Activated T-helper 9 cell treated with anti-CD3 and anti-CD28 coated beads, Interleukin-2, amount 50 U/mL, for 16 hours (primary cell): ENCODE data around the gene IMPG1.

ENCODE experiments used
- DNase-seq: peaks from one replicate; pipeline ENCODE4 v3.0.0-alpha.2; 2020; ENCODE audit warnings: low read depth

IMPG1 gene

DNA sequence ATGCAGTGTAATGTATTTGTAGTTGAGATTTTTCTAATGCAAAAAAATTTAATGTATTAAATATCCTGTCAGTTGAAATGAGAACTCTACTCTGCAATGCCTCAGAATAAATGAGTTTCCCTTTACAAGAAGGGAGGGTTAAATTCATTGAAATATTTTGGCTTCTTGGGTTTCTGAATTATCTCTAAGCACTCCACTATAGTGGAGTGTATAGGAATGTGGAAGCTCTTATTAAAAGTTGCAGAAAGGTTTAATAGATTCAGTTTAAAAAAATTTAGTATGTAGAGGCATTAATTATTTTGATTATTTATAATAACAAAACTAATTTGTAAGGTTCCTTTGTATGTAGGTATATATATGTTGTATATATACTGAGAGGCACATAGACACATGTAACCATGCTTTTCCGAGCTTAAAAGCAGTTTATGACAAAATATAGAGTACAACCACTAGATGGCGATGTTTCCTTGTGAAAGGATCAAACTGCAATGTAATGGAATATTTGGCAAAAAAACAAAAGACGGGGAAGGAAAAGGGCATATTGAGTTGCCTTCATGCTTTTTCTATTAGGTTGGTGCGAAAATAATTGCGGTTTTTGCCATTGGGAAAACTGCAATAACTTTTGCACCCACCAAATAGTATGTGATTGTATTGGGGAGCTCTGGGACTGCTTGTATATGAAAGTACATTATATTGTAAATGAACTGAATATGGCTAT, 179.2 kb downstream of the IMPG1 start:
- DNase-seq, result no peak

DNA sequence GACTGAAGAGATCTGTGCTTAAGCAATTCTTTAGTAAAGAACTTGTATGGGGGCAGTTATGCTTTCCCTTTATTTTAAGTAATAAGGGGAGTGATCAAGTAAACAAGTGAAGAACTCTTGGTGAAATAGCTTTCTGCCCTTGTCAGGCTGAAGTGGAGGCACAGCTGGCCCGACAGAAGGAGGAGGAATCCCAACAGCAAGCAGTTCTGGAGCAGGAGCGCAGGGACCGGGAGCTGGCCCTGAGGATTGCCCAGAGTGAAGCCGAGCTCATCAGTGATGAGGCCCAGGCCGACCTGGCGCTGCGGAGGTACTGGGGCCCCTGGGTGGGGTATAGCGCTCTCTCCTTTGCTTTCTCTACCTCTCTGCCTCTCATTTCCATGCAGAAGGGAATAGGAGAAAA, 180.1 kb downstream of the IMPG1 start:
- no peak for DNase-seq

DNA sequence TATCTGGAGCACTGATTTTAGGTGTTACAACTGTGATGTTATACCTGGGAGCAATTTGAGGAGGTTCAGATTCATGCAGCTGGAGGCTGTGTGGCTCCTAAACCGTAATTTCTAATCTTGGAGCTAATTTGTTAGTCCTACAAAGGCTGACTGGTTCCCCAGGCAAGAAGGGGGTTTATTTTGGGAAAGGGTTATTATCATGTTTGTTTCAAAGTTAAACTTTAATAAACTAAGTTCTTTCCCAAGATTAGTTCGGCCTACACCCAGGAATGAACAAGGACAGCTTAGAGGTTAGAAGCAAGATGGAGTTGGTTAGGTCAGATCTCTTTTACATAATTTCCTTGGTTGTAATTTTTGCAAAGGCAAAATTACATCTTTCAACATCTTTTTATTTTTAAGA, 187.6 kb downstream of the IMPG1 start:
- no peak for DNase-seq

DNA sequence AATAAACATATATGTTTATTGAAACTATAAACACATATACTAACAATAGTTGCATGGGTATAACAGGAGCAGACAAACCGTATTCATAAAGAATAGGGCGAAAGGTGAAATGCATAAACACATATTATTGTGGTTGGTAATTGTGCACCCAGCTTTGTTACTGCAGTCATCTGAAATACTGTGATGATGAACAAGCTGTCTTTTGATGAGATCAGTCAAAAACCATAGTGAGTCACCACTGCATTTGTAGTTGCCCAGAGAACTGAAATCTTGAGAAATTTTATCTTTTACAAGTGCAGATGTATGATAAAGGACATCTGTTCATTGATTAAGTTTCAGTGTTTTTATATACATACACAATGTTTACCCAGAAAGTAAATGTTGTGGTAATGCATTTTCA, 189.7 kb downstream of the IMPG1 start:
- no peak for DNase-seq

DNA sequence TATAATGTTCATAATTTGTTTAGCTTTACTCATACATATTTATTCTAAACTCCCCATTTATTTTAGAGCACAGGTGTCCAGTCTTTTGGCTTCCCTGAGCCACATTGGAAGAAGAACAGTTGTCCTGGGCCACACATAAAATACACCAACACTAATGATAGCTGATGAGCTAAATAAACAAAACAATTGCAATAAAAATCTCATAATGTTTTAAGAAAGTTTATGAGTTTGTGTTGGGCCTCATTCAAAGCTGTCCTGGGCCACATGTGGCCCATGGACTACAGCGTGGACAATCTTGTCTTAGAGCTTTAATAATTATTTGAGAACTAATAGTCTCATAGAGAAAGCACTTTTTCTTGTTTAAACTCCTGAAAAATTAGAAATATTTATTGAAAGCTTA, 192.2 kb downstream of the IMPG1 start:
- DNase-seq, result no peak

DNA sequence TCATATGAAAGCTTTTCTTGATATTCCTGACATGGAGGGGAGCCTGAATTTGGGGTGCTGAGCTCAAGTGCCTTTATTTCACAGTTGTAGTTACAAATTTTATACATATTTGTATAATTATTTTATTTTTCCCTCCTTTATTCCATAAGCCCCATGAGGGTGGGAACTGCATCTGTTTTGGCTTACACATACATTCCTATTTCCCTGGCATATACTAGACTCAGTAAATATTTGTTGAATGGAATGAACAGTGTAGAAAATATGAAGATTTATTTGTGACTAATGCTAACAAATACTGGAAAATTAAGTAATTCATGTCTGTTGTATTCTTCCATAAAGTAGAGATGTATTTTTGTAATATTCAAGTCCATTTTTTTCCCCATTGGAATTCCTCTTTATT, 196.3 kb downstream of the IMPG1 start:
- DNase-seq, result no peak

DNA sequence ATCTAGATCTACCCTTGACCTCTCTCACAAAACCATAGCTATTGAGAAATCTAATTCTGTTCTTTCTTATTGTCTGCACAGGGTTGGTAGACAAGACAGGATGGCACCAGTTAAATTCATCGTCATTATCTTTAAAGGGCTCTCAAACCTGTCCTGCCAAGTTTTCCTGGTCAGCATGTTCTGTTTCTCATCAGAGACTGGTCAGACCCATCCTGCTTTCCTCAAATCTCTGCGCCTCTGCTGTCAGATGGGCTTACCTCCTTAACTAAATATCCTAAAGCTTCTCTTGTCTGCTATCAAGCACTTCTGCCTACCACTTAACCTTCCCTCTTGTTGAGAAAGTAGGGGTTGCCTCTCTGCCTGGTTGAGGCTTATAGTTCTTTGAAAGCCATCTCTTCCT, 198.2 kb downstream of the IMPG1 start:
- no peak for DNase-seq
